B cell (primary cell): ENCODE results near the gene ZMYM2. TPM values are rescaled to one million over a fixed set of nuclear protein-coding genes. Genes with fewer than 3 reads are reported as not detected.

ENCODE experiments used
- ATAC-seq: fragments of 200-7000 bp; cut with Tn5 transposase; one replicate; pipeline ENCODE4 v1.10.0; 2021; ENCODE audit warnings: low read depth, mild to moderate bottlenecking, moderate number of reproducible peaks, moderate library complexity
- CTCF ChIA-PET: fragments of 350-600 bp; sonication (Branson Sonifier 250); formaldehyde crosslinking; loops from one replicate; lab custom pipeline; 2021; ENCODE audit warnings: antibody characterized with exemption, inconsistent platforms; lab: Charles Lee
- POLR2A ChIA-PET: fragments of 350-600 bp; sonication (Branson Sonifier 250); formaldehyde crosslinking; loops from one replicate; lab custom pipeline; 2021; ENCODE audit warnings: antibody characterized with exemption; lab: Charles Lee
- DNase-seq: peaks from one replicate; pipeline ENCODE4 v3.0.0; 2013
- H2AFZ ChIP-seq: 2 replicates; pipeline ENCODE4 v1.6.1; 2012; ENCODE audit warnings: mild to moderate bottlenecking, low read depth, low read length; ENCODE audit not compliant: insufficient read depth, poor library complexity, severe bottlenecking
- H3K27ac ChIP-seq, 2 donors: 1 replicate in 1 of 2; 2 replicates in 1 of 2; pipeline ENCODE4 v1.5.1; 2012 to 2013; ENCODE audit warnings: low read length in 2 of 2, mild to moderate bottlenecking in 2 of 2, moderate library complexity in 1 of 2
- H3K27me3 ChIP-seq, 4 experiments: fragments of 200-600 bp in 1 of 4; sonication (generic) in 1 of 4; replicated peaks in 1 of 4; 1 replicate in 2 of 4; 2 replicates in 2 of 4; pipeline versions ENCODE4 v1.6.1 to v1.7.0; 2013 to 2016; ENCODE audit warnings: low read length in 3 of 4, mild to moderate bottlenecking in 2 of 4, mixed read lengths in 1 of 4, moderate library complexity in 1 of 4; ENCODE audit not compliant: insufficient read depth in 4 of 4, control insufficient read depth in 3 of 4; ENCODE audit errors: control extremely low read depth in 1 of 4
- H3K36me3 ChIP-seq, 2 experiments: replicated peaks in 1 of 2; 1 replicate in 1 of 2; 2 replicates in 1 of 2; pipeline versions ENCODE4 v1.6.1 to v1.7.1; 2013; ENCODE audit warnings: low read length in 1 of 2; ENCODE audit not compliant: insufficient read depth in 2 of 2, control insufficient read depth in 1 of 2; ENCODE audit errors: control extremely low read depth in 1 of 2, extremely low read depth in 1 of 2
- H3K4me1 ChIP-seq, 2 donors: fragments of 200-600 bp in 1 of 2; sonication (generic) in 1 of 2; 1 replicate in 1 of 2; 2 replicates in 1 of 2; pipeline versions ENCODE4 v1.5.1 to v1.6.1; 2013 to 2017; ENCODE audit warnings: low read length in 2 of 2; ENCODE audit not compliant: control insufficient read depth in 2 of 2, insufficient read depth in 2 of 2
- H3K4me2 ChIP-seq: replicated peaks from 2 replicates; pipeline ENCODE3; 2012; ENCODE audit warnings: mild to moderate bottlenecking, low read depth, low read length; ENCODE audit not compliant: poor library complexity, severe bottlenecking
- H3K4me3 ChIP-seq, 5 experiments: fragments of 200-600 bp in 1 of 5; sonication (generic) in 1 of 5; 1 replicate in 3 of 5; 2 replicates in 2 of 5; pipeline versions ENCODE4 v1.5.1 to v1.7.0; 2011 to 2016; ENCODE audit warnings: low read length in 4 of 5, mild to moderate bottlenecking in 4 of 5, low read depth in 2 of 5, control low read depth in 1 of 5, moderate library complexity in 1 of 5; ENCODE audit not compliant: insufficient read depth in 1 of 5; ENCODE audit errors: control extremely low read depth in 1 of 5, extremely low read depth in 1 of 5
- H3K79me2 ChIP-seq: fragments of 200-600 bp; sonication (generic); one replicate; pipeline ENCODE4 v1.6.0; 2016; ENCODE audit warnings: low read length; ENCODE audit not compliant: control insufficient read depth, insufficient read depth
- H3K9ac ChIP-seq: fragments of 200-600 bp; sonication (generic); 2 replicates; pipeline ENCODE4 v1.6.1; 2017; ENCODE audit warnings: mild to moderate bottlenecking, low read length, moderate library complexity
- H3K9me3 ChIP-seq, 3 donors: one replicate each; pipeline versions ENCODE4 v1.6.1 to v1.7.1; 2013; ENCODE audit warnings: low read length in 2 of 3; ENCODE audit not compliant: control insufficient read depth in 2 of 3, insufficient read depth in 1 of 3; ENCODE audit errors: control extremely low read depth in 1 of 3
- H4K20me1 ChIP-seq: 2 replicates; pipeline ENCODE4 v1.6.0; 2012; ENCODE audit warnings: mild to moderate bottlenecking, low read length; ENCODE audit not compliant: insufficient read depth, control insufficient read depth, poor library complexity, severe bottlenecking
- H3K27ac Mint-ChIP-seq: one replicate; pipeline ENCODE4 v1.8.0; 2021; ENCODE audit warnings: mixed read lengths
- H3K27me3 Mint-ChIP-seq: one replicate; pipeline ENCODE4 v1.8.0; 2021; ENCODE audit warnings: mixed read lengths
- H3K4me1 Mint-ChIP-seq: one replicate; pipeline ENCODE4 v1.8.0; 2021; ENCODE audit warnings: mixed read lengths
- H3K4me3 Mint-ChIP-seq: one replicate; pipeline ENCODE4 v1.8.0; 2021; ENCODE audit warnings: mixed read lengths
- H3K9me3 Mint-ChIP-seq: one replicate; pipeline ENCODE4 v1.8.0; 2022; ENCODE audit warnings: mixed read lengths; ENCODE audit not compliant: insufficient read depth
- EZH2 ChIP-seq: IDR thresholded peaks from 2 replicates; pipeline ENCODE4 v1.6.1; 2012; ENCODE audit warnings: borderline replicate concordance, low read depth, mild to moderate bottlenecking, moderate library complexity, low read length; ENCODE audit not compliant: insufficient read depth, poor library complexity, severe bottlenecking
- WGBS: methylation state at CpG from one replicate; pipeline ENCODE4 v1.1.5; 2013; ENCODE audit warnings: missing lambda C conversion rate; ENCODE audit not compliant: insufficient coverage; 5-methylcytosine and 5-hydroxymethylcytosine counted together
- intact Hi-C: fragments of 100-400 bp; cut with micrococcal nuclease; formaldehyde crosslinking; loops from one replicate; pipeline ENCODE4 v1.10.0; 2022
- polyA plus RNA-seq: library from polyadenylated mRNA; depleted of rRNA; stranded (reverse); fragments of >200 nt; gene quantifications from 2 replicates; pipeline ENCODE4 v1.2.3, GENCODE V29; 2012
- total RNA-seq, 2 donors: library from RNA; stranded (reverse); fragments of 120-200 nt in 1 of 2; gene quantifications; 1 replicate in 1 of 2; 2 replicates in 1 of 2; pipeline versions ENCODE4 v1.2.3 to v1.2.4, GENCODE V29; 2013 to 2022
- TF ChIP-seq, protein P1 (sequence below): fragments of 200-600 bp; IDR thresholded peaks from one replicate; pipeline ENCODE4 v1.8.0; 2022; ENCODE audit warnings: antibody characterized with exemption, mild to moderate bottlenecking

The ZMYM2 gene
- total and polyA plus RNA-seq, 2 donors (not counting 1 experiment from before 2014, with no cell fraction given), result 21.7 to 131 TPM

DNA sequence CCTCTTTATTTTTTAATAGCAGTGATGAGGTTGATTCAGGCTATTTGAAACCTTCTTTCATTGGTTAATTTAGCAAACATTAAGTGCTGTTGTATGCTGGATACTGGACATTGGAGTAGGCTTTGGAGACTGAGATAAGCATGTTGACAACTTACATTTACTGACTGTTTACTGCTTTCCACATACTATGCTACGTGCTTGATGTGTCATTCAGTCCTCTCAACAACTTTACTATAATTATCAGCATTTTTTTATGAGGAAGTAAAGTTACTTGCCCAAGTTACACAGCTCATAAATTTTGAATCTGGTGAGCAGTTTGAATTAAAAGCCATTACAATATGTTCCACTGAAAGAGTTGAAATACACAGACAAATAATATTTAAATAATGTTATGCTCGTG lies 118.6 kb downstream of the ZMYM2 start:
- H3K9ac ChIP-seq, result no peak overlapping the region
- POLR2A ChIA-PET, result no interaction called here

DNA sequence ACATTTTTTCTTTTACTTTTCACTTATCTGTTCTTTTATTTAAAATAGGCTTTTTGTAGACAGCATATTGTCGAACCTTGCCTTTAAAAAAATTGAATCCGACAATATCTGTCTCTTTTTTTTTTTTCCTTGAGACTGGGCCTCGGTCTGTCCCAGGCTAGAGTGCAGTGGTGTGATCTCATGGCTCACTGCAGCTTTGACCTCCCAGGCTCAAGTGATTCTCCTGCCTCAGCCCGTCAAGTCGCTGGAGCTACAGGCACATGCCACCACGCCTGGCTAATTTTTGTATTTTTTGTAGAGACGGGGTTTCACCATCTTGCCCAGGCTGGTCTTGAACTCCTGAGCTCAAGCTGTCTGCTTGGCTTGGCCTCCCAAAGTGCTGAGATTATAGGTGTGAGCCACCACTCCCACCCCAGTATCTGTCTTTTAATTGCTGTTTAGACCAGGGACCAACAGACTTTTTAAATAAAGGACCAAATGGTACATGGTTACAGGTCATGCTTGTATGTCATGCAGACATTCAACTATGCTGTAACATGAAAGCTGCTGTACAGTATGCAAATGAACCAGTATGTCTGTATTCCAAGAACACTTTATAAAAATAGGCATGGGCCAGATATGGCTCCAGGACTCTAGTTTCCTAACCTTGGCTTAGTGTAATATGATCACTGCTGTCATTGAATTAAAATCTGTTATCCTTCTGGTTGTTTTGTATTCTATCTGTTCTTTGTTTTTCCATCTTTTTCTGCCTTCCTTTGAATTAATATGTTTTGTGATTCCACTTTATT lies 122.0 kb downstream of the ZMYM2 start:
- H3K9me3 ChIP-seq, result no peaks in the 10 kb centered on the region
- intact Hi-C loops, result no loop called here
- no peak overlapping the region for H3K27ac ChIP-seq
- H3K4me1 ChIP-seq, result no peaks in the 10 kb centered on the region
- TF ChIP-seq EZH2, result no peak
- TF ChIP-seq, protein P1, sequence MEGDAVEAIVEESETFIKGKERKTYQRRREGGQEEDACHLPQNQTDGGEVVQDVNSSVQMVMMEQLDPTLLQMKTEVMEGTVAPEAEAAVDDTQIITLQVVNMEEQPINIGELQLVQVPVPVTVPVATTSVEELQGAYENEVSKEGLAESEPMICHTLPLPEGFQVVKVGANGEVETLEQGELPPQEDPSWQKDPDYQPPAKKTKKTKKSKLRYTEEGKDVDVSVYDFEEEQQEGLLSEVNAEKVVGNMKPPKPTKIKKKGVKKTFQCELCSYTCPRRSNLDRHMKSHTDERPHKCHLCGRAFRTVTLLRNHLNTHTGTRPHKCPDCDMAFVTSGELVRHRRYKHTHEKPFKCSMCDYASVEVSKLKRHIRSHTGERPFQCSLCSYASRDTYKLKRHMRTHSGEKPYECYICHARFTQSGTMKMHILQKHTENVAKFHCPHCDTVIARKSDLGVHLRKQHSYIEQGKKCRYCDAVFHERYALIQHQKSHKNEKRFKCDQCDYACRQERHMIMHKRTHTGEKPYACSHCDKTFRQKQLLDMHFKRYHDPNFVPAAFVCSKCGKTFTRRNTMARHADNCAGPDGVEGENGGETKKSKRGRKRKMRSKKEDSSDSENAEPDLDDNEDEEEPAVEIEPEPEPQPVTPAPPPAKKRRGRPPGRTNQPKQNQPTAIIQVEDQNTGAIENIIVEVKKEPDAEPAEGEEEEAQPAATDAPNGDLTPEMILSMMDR, result no peak
- peaks cover 5 to 39% of the 10 kb centered on the region in 2 experiments for H3K36me3 ChIP-seq
- H2AFZ ChIP-seq, result no peak overlapping the region
- peaks cover 4% of the 10 kb centered on the region for H3K79me2 ChIP-seq
- ChIA-PET POLR2A (no interaction called here), CTCF (no interaction called here)
- no peaks in the 10 kb centered on the region for H4K20me1 ChIP-seq
- Mint-ChIP-seq H3K9me3 (no peaks in the 10 kb centered on the region), H3K27ac (no peak overlapping the region), H3K4me3 (no peak overlapping the region), H3K27me3 (no peaks in the 10 kb centered on the region), H3K4me1 (no peaks in the 10 kb centered on the region)
- H3K27me3 ChIP-seq, result no peaks in the 10 kb centered on the region
- no peak overlapping the region for H3K4me3 ChIP-seq
- DNase-seq, result no peak
- H3K9ac ChIP-seq, result no peak overlapping the region
- no peak overlapping the region for H3K4me2 ChIP-seq
- no peak for ATAC-seq
- 99% methylated on average over 5 of the region's 7 CpGs for WGBS

More for the DNA sequence above, 118.6 kb downstream of the ZMYM2 start:
- Histone ChIP-seq H3K79me2 (peaks cover 4% of the 10 kb centered on the region), H3K27ac (no peak overlapping the region), H3K4me3 (no peak overlapping the region), H4K20me1 (no peaks in the 10 kb centered on the region), H3K4me2 (no peak overlapping the region), H3K27me3 (no peaks in the 10 kb centered on the region), H2AFZ (no peak overlapping the region), H3K36me3 (peaks cover 9 to 13% of the 10 kb centered on the region in 2 experiments), H3K4me1 (peaks cover 7 to 9% of the 10 kb centered on the region in 2 donors), H3K9me3 (peaks cover 0 to 1% (median 0%) of the 10 kb centered on the region in 3 donors)
- Mint-ChIP-seq H3K27me3 (no peaks in the 10 kb centered on the region), H3K27ac (no peak overlapping the region), H3K4me3 (no peak overlapping the region), H3K4me1 (peaks cover 9% of the 10 kb centered on the region), H3K9me3 (no peaks in the 10 kb centered on the region)
- DNase-seq, result no peak
- TF ChIP-seq, protein P1, result no peak
- no peak for TF ChIP-seq EZH2
- intact Hi-C loops, result no loop called here
- CTCF ChIA-PET, result no interaction called here
- no CpG with 5 or more reads among the region's 2 CpGs for WGBS
- ATAC-seq, result no peak
